ENCODE measurements around the gene RDH13.

- TF ChIP-seq, protein P1, sequence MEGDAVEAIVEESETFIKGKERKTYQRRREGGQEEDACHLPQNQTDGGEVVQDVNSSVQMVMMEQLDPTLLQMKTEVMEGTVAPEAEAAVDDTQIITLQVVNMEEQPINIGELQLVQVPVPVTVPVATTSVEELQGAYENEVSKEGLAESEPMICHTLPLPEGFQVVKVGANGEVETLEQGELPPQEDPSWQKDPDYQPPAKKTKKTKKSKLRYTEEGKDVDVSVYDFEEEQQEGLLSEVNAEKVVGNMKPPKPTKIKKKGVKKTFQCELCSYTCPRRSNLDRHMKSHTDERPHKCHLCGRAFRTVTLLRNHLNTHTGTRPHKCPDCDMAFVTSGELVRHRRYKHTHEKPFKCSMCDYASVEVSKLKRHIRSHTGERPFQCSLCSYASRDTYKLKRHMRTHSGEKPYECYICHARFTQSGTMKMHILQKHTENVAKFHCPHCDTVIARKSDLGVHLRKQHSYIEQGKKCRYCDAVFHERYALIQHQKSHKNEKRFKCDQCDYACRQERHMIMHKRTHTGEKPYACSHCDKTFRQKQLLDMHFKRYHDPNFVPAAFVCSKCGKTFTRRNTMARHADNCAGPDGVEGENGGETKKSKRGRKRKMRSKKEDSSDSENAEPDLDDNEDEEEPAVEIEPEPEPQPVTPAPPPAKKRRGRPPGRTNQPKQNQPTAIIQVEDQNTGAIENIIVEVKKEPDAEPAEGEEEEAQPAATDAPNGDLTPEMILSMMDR (conservative IDR thresholded peaks at IDR 0.05; ENCODE audit: low read depth, low read length): no peak
- TF ChIP-seq EZH2 (IDR thresholded peaks at IDR 0.05; ENCODE audit: low read length, unreplicated experiment): no peak
- TF ChIP-seq EZH2phosphoT487 (IDR thresholded peaks at IDR 0.05; ENCODE audit: borderline replicate concordance, low read length): no peak
Observed at GRCh38 chr19:55071129-55071502, 8.2 kb upstream of the RDH13 start.

Measured in PC-3 (cell line).